HEK293T (cell line): ENCODE measurements around the gene GABARAPL1.

Source experiments
- CTCF ChIA-PET: fragments of 350-600 bp; formaldehyde crosslinking; extraction: SDS; loops from one replicate; lab custom pipeline; 2021; ENCODE audit warnings: antibody characterized with exemption, inconsistent platforms; lab: Yijun Ruan, JAX
- POLR2A ChIA-PET: fragments of 350-600 bp; formaldehyde crosslinking; extraction: SDS; loops from one replicate; lab custom pipeline; 2020; ENCODE audit warnings: antibody characterized with exemption, inconsistent platforms; lab: Yijun Ruan, JAX
- DNase-seq: peaks from one replicate; pipeline ENCODE4 v3.0.0; 2012; ENCODE audit warnings: mixed read lengths; ENCODE audit errors: extremely low spot score
- ARNT ChIP-seq: fragments of 450-650 bp; IDR thresholded peaks from 2 replicates; pipeline ENCODE4 v1.6.1; 2017; ENCODE audit warnings: mild to moderate bottlenecking
- BHLHE40 ChIP-seq: fragments of 450-650 bp; IDR thresholded peaks from 2 replicates; pipeline ENCODE4 v1.6.1; 2016; ENCODE audit warnings: mild to moderate bottlenecking, moderate library complexity, borderline replicate concordance
- FOXA1 ChIP-seq: fragments of 450-650 bp; IDR thresholded peaks from 2 replicates; pipeline ENCODE4 v1.6.1; 2016; ENCODE audit warnings: mild to moderate bottlenecking
- FOXK2 ChIP-seq: fragments of 450-650 bp; IDR thresholded peaks from 2 replicates; pipeline ENCODE4 v1.6.1; 2016; ENCODE audit warnings: mild to moderate bottlenecking

Gene GABARAPL1

GRCh38 chr12:10272467-10272866, 59.8 kb downstream of the GABARAPL1 start:
- CTCF ChIA-PET, result no interaction called here
- POLR2A ChIA-PET, result no interaction called here
- TF ChIP-seq FOXA1 (no peak), BHLHE40 (no peak), ARNT (no peak), FOXK2 (no peak)
- DNase-seq, result no peak
